Coronary artery (tissue), 2 donors: ENCODE results near the gene IER5.

Experiments
- DNase-seq: peaks from one replicate; pipeline ENCODE4 v3.0.0-alpha.2; 2017; ENCODE audit warnings: low spot score
- H3K27ac ChIP-seq, 2 donors: fragments of 200-600 bp; sonication (generic); one replicate each; pipeline ENCODE4 v1.5.1; 2016 to 2019
- H3K4me3 ChIP-seq: fragments of 200-600 bp; sonication (generic); 2 replicates; pipeline ENCODE4 v1.5.1; 2016; ENCODE audit warnings: mild to moderate bottlenecking, moderate library complexity
- TF ChIP-seq, protein P1 (sequence below): fragments of 200-600 bp; sonication (generic); IDR thresholded peaks from one replicate; pipeline ENCODE4 v1.5.1; 2019; ENCODE audit warnings: antibody characterized with exemption

IER5 gene

DNA sequence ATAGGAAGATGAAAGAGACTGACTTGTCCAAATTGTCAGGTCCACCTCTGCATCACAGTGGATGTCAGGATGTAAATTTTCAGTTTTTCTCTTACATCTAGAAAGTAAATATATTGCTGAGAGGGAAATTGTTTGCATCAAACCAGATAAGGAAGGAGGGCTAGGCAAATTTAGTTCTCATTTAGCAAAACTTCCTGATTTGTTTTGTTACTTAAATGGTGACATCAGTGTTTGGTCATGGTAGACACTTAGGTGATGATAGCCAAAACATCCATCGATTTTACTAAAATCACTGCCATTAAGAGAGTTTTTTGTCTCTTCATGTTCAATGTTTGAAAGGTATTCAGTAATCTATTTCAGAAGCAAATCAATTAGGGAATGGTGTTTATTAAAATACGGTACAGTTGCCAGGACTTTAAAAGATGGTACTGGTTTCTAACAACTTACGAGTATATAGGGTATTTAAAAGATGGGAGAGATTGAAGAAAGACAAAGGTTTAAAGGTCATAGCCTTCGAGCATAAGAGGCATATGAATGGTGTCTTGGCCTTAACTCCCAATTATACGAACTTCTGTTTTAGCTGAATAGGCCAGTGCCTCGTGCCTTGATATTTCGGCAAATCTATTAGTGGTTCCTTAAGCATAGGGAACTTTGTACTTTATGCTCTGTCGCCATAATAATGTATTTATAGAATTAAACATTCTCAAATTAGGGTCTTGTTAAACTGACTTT lies 3.0 kb downstream of the IER5 start:
- Histone ChIP-seq H3K4me3 (peak overlapping the region; percentile 77), H3K27ac (no peak overlapping the region)
- TF ChIP-seq, protein P1, sequence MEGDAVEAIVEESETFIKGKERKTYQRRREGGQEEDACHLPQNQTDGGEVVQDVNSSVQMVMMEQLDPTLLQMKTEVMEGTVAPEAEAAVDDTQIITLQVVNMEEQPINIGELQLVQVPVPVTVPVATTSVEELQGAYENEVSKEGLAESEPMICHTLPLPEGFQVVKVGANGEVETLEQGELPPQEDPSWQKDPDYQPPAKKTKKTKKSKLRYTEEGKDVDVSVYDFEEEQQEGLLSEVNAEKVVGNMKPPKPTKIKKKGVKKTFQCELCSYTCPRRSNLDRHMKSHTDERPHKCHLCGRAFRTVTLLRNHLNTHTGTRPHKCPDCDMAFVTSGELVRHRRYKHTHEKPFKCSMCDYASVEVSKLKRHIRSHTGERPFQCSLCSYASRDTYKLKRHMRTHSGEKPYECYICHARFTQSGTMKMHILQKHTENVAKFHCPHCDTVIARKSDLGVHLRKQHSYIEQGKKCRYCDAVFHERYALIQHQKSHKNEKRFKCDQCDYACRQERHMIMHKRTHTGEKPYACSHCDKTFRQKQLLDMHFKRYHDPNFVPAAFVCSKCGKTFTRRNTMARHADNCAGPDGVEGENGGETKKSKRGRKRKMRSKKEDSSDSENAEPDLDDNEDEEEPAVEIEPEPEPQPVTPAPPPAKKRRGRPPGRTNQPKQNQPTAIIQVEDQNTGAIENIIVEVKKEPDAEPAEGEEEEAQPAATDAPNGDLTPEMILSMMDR: no peak
- no peak for DNase-seq

DNA sequence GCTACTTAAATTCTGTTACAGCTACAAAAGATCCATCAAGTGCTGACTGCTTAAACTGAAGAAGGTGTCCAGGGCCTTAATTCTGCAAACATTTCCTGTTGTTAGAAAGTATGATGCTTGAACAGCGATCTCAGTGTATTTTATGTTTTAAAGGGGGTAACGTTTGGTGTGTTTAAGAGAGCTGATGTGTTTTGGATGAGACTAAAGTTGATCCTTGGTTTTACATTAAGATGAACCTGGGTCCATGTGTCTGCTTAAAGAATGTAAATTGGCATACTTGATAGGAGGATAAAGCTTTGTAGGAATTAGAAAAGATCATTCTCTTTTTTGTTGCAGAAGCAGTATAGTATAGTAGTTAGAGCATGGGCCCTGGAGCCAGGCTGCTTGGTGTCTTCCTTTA lies 3.6 kb downstream of the IER5 start:
- Histone ChIP-seq H3K4me3 (peak overlapping the region; percentile 77), H3K27ac (no peak overlapping the region)
- TF ChIP-seq, protein P1: no peak
- no peak for DNase-seq

DNA sequence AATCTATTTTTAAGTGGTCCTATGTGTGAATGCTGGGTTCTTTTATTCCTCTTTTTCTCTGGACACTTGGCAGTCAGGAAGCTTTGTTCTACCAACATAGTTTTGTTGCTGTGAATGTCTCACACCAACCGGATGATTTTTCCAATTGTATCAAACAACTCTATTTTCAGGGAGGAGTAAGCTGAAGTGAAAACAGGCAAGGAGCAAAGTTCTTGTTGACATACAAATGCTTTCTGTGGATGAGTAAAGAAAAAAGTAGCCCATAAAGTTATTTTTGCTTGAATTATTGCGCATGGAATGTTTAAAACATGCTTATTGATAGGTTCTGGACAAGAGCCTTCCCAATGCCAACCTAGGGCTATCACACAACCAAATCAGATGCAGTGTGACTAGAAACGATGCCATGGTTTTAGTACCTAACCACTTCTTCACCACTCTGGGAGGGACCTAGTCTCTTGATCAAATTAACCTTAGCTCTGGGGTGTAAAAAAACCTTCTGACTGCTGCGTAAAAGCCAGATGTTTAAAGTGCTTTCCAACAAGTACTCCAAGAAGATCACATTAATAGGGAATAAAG lies 4.5 kb downstream of the IER5 start:
- Histone ChIP-seq H3K4me3 (no peak overlapping the region), H3K27ac (no peak overlapping the region)
- DNase-seq: no peak
- TF ChIP-seq, protein P1: no peak

DNA sequence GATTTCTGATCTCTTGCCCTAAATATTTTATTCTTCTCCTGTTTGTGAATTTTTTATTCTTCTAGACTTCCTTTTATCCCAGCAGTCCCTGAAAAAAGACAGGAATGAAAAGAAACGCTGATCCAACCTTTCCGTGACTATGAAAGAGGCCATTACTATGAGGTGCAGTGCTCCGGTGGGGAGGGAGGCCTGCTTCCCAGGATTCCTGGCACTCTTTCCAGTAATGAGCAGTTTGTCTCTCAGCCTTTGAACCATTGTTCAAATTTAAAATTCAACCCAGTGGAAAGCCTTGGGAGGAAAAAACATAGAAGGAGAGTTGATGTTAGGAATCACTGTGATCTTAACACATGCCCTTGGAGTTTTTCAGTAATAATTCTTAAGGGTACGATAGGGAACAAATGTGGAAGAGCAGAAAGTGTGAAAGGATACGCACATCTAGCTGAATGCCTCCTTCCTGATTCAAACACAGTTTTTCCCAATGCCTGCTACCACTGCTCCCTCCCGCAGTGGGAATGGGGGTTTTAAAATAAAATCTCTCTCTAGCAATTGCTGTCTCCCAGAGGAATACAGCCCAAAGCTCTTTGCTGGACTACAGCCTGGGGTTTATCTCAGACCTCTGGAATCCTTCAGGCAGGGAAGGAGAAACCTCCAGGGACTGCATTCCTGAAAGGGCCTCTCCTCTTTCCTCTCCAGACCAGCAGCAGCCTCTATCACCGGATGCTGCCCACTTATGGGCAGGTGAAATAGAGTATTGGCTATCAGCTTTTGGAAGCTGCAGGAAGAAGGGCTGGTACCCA lies 6.1 kb downstream of the IER5 start:
- DNase-seq: no peak
- peak overlapping the region; percentile 35 to 71 for H3K27ac ChIP-seq
- TF ChIP-seq, protein P1: no peak
- H3K4me3 ChIP-seq: no peak overlapping the region

DNA sequence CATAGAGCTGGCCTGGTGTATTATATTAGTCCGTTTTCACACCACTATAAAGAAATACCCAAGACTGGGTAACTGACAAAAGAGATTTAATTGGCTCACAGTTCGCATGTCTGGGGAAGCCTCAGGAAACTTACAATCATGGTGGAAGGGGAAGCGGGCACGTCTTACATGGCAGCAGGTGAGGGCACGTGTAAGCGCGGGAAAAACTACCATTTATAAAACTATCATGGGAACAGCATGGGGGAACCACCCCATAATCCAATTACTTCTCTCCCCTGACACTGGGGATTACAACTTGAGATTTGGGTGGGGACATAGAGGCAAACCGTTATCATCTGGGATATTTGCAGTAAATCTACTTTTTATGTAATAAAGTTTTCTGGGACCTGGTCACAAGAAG lies 6.8 kb downstream of the IER5 start:
- no peak for DNase-seq
- TF ChIP-seq, protein P1: no peak
- Histone ChIP-seq H3K27ac (peak overlapping the region; percentile 35 to 71), H3K4me3 (no peak overlapping the region)

DNA sequence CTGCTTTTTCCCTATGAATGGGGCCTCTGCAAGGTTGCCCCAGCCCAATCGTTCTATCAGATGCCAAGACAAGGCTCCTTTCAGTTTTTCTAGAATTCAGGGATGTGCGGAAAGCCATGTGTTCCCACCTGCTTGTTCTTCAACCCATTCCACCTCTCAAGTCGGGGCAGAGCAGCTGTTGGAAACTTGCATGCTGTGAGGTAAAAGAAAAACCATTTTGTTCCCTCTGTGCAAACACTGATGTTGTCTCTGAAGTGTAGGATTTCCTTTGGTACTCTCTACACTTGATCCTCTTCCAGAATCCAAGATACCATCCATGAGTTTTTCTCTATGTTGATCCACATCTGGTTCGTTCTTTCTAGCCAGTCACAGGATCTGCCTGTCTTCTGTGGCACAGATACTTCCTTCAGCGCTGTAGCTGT lies 7.3 kb downstream of the IER5 start:
- TF ChIP-seq, protein P1: no peak
- DNase-seq: no peak
- H3K27ac ChIP-seq: peak overlapping the region in 1 of 2 donors; percentile 71
- H3K4me3 ChIP-seq: no peak overlapping the region
